Gastrocnemius medialis (tissue), 4 donors: ENCODE data around the gene EYS. TPM values are rescaled to one million over a fixed set of nuclear protein-coding genes. Genes with fewer than 3 reads are reported as not detected.

Experiments
- ATAC-seq, 2 donors: fragments of 150-250 bp; one replicate each; pipeline ENCODE4 v1.9.1; 2016
- DNase-seq, 2 donors: peaks; one replicate each; pipeline ENCODE4 v3.0.0-alpha.2; 2019
- H3K27ac ChIP-seq, 4 donors: fragments of 200-600 bp; sonication (generic); 1 replicate in 1 of 4; 2 replicates in 3 of 4; pipeline ENCODE4 v1.5.1; 2016 to 2018; ENCODE audit warnings: mild to moderate bottlenecking in 2 of 4, moderate library complexity in 1 of 4
- H3K27me3 ChIP-seq, 3 donors: fragments of 200-600 bp; sonication (generic) in 2 of 3; 1 replicate in 1 of 3; 2 replicates in 2 of 3; pipeline versions ENCODE4 v1.5.1 to v1.6.0; 2016 to 2019; ENCODE audit warnings: mild to moderate bottlenecking in 1 of 3, moderate library complexity in 1 of 3
- H3K36me3 ChIP-seq, 2 donors: fragments of 200-600 bp; sonication (generic) in 1 of 2; one replicate each; pipeline ENCODE4 v1.5.1; 2017 to 2018
- H3K4me1 ChIP-seq, 2 donors: fragments of 200-600 bp; sonication (generic) in 1 of 2; one replicate each; pipeline ENCODE4 v1.5.1; 2016 to 2017; ENCODE audit warnings: mild to moderate bottlenecking in 2 of 2
- H3K4me3 ChIP-seq, 4 donors: fragments of 200-600 bp; sonication (generic) in 3 of 4; 1 replicate in 1 of 4; 2 replicates in 3 of 4; pipeline ENCODE4 v1.5.1; 2016 to 2019; ENCODE audit warnings: mild to moderate bottlenecking in 2 of 4
- H3K9me3 ChIP-seq, 3 donors: fragments of 200-600 bp; sonication (generic) in 2 of 3; 1 replicate in 1 of 3; 2 replicates in 2 of 3; pipeline ENCODE4 v1.5.1; 2016 to 2019
- CTCF ChIP-seq, 5 experiments: fragments of 450-650 bp in 3 of 5; fragments of 200-600 bp in 2 of 5; sonication (generic) in 2 of 5; IDR thresholded peaks in 4 of 5; conservative IDR thresholded peaks in 1 of 5; 1 replicate in 4 of 5; 2 replicates in 1 of 5; pipeline ENCODE4 v1.5.1; 2016 to 2019; ENCODE audit warnings: antibody characterized with exemption in 5 of 5, mild to moderate bottlenecking in 3 of 5, moderate library complexity in 3 of 5
- POLR2A ChIP-seq, 2 donors: fragments of 450-650 bp; IDR thresholded peaks; one replicate each; pipeline ENCODE4 v1.6.1; 2017; ENCODE audit warnings: antibody characterized with exemption in 2 of 2, mild to moderate bottlenecking in 2 of 2, moderate library complexity in 2 of 2
- in situ Hi-C, 4 donors: fragments of 200-750 bp; cut with MboI; loops; one replicate each; pipeline versions ENCODE4 v1.15.0 to v1.8.0; 2017; ENCODE audit warnings: low sequenced_read_pairs in 4 of 4
- intact Hi-C: fragments of 100-400 bp; cut with DNase I; formaldehyde crosslinking; loops from one replicate; pipeline ENCODE4 v1.15.1; 2023; ENCODE audit warnings: low total_unique reads
- total RNA-seq, 4 donors: library from RNA; depleted of rRNA; stranded (reverse); fragments of >200 nt; gene quantifications; one replicate each; pipeline versions ENCODE4 v1.1.0 to v1.2.3, GENCODE V29; 2016

EYS gene
- total RNA-seq, 4 donors from 2014 or later: 0.20 TPM; not detected in 3

GRCh38 chr6:64062960-64063683, 1643.9 kb downstream of the EYS start:
- Histone ChIP-seq H3K4me1 (no peaks in the 10 kb centered on the region), H3K27me3 (no peaks in the 10 kb centered on the region), H3K27ac (no peak overlapping the region), H3K9me3 (no peaks in the 10 kb centered on the region), H3K36me3 (no peaks in the 10 kb centered on the region), H3K4me3 (no peak overlapping the region)
- in situ Hi-C loops (no loop called here), intact Hi-C loops (no loop called here)
- DNase-seq (no peak), ATAC-seq (no peak)
- TF ChIP-seq CTCF (IDR thresholded peaks at IDR 0.05 in 4 of 5, conservative IDR thresholded peaks at IDR 0.05 in 1 of 5) (no peak), POLR2A (IDR thresholded peaks at IDR 0.05) (no peak)

- no peaks in the 10 kb centered on the region for H3K36me3 ChIP-seq
- no peak for TF ChIP-seq CTCF (IDR thresholded peaks at IDR 0.05 in 4 of 5, conservative IDR thresholded peaks at IDR 0.05 in 1 of 5)
- no peak for TF ChIP-seq POLR2A (IDR thresholded peaks at IDR 0.05)
- intact Hi-C loops (no loop called here), in situ Hi-C loops (no loop called here)
- no peak overlapping the region for H3K27ac ChIP-seq
- ATAC-seq: no peak
- H3K4me3 ChIP-seq: no peak overlapping the region
- H3K4me1 ChIP-seq: no peaks in the 10 kb centered on the region
- no peaks in the 10 kb centered on the region for H3K27me3 ChIP-seq
- H3K9me3 ChIP-seq: no peaks in the 10 kb centered on the region
- DNase-seq: no peak
Measured at GRCh38 chr6:64054861-64055260, 1652.2 kb downstream of the EYS start.

- H3K4me3 ChIP-seq: no peak overlapping the region
- TF ChIP-seq CTCF (IDR thresholded peaks at IDR 0.05 in 4 of 5, conservative IDR thresholded peaks at IDR 0.05 in 1 of 5): no peak
- DNase-seq: no peak
- no peak for ATAC-seq
- no peaks in the 10 kb centered on the region for H3K27me3 ChIP-seq
- intact Hi-C loops: no loop called here
- no peaks in the 10 kb centered on the region for H3K36me3 ChIP-seq
- no peak overlapping the region for H3K27ac ChIP-seq
- in situ Hi-C loops: no loop called here
- H3K4me1 ChIP-seq: no peaks in the 10 kb centered on the region
- H3K9me3 ChIP-seq: no peaks in the 10 kb centered on the region
Measured at GRCh38 chr6:64050590-64050989, 1656.4 kb downstream of the EYS start.

GRCh38 chr6:64049736-64050135, 1657.3 kb downstream of the EYS start:
- no peak overlapping the region for H3K27ac ChIP-seq
- no peak overlapping the region for H3K4me3 ChIP-seq
- in situ Hi-C loops (no loop called here), intact Hi-C loops (no loop called here)
- H3K4me1 ChIP-seq: no peaks in the 10 kb centered on the region
- H3K27me3 ChIP-seq: no peaks in the 10 kb centered on the region
- no peak for DNase-seq
- no peak for ATAC-seq
- no peaks in the 10 kb centered on the region for H3K36me3 ChIP-seq
- no peaks in the 10 kb centered on the region for H3K9me3 ChIP-seq
- TF ChIP-seq POLR2A (IDR thresholded peaks at IDR 0.05) (no peak), CTCF (IDR thresholded peaks at IDR 0.05 in 4 of 5, conservative IDR thresholded peaks at IDR 0.05 in 1 of 5) (no peak)

GRCh38 chr6:64046746-64047208, 1660.2 kb downstream of the EYS start:
- no peak overlapping the region for H3K27ac ChIP-seq
- no peaks in the 10 kb centered on the region for H3K9me3 ChIP-seq
- no peaks in the 10 kb centered on the region for H3K27me3 ChIP-seq
- intact Hi-C loops (no loop called here), in situ Hi-C loops (no loop called here)
- TF ChIP-seq POLR2A (IDR thresholded peaks at IDR 0.05) (no peak), CTCF (IDR thresholded peaks at IDR 0.05 in 4 of 5, conservative IDR thresholded peaks at IDR 0.05 in 1 of 5) (no peak)
- H3K4me1 ChIP-seq: no peaks in the 10 kb centered on the region
- H3K36me3 ChIP-seq: no peaks in the 10 kb centered on the region
- DNase-seq: no peak
- H3K4me3 ChIP-seq: no peak overlapping the region
- ATAC-seq: no peak
